GM18507 (cell line): Measurements from ENCODE around the gene WSCD1.

Source experiments
- DNase-seq: peaks from one replicate; pipeline ENCODE4 v3.0.0; 2011; ENCODE audit warnings: low read depth; ENCODE audit not compliant: insufficient read length; ENCODE audit errors: extremely low spot score
- FAIRE-seq: peaks from 2 replicates; lab custom pipeline; 2011; peaks lifted over from hg19 to GRCh38; lab: Jason Lieb, UNC

WSCD1 gene

GRCh38 chr17:6139447-6139832, 69.3 kb downstream of the WSCD1 start:
- DNase-seq (no peak), FAIRE-seq (no peak)

- no peak for FAIRE-seq
- no peak for DNase-seq
Measured at GRCh38 chr17:6140188-6140587, 70.0 kb downstream of the WSCD1 start.

- DNase-seq (no peak), FAIRE-seq (no peak)
Measured at GRCh38 chr17:6140728-6141330, 70.7 kb downstream of the WSCD1 start.

- DNase-seq (no peak), FAIRE-seq (no peak)
Measured at GRCh38 chr17:6142701-6143100, 72.5 kb downstream of the WSCD1 start.

GRCh38 chr17:6145946-6146345, 75.8 kb downstream of the WSCD1 start:
- FAIRE-seq = no peak
- no peak for DNase-seq

- no peak for FAIRE-seq
- no peak for DNase-seq
Measured at GRCh38 chr17:6147042-6147441, 76.9 kb downstream of the WSCD1 start.

- DNase-seq (no peak), FAIRE-seq (no peak)
Measured at GRCh38 chr17:6153375-6153774, 83.2 kb downstream of the WSCD1 start.

- FAIRE-seq = no peak
- no peak for DNase-seq
Measured at GRCh38 chr17:6157716-6158115, 87.5 kb downstream of the WSCD1 start.

- no peak for DNase-seq
- no peak for FAIRE-seq
Measured at GRCh38 chr17:6159541-6160231, 89.5 kb downstream of the WSCD1 start.

- DNase-seq (no peak), FAIRE-seq (no peak)
Measured at GRCh38 chr17:6160232-6160555, 90.0 kb downstream of the WSCD1 start.

GRCh38 chr17:6160911-6161855, 91.0 kb downstream of the WSCD1 start:
- FAIRE-seq (no peak), DNase-seq (no peak)

- no peak for FAIRE-seq
- no peak for DNase-seq
Measured at GRCh38 chr17:6162216-6162615, 92.0 kb downstream of the WSCD1 start.

- DNase-seq = no peak
- no peak for FAIRE-seq
Measured at GRCh38 chr17:6162892-6163291, 92.7 kb downstream of the WSCD1 start.

- no peak for DNase-seq
- FAIRE-seq = no peak
Measured at GRCh38 chr17:6163612-6164333, 93.6 kb downstream of the WSCD1 start.

GRCh38 chr17:6164996-6165395, 94.8 kb downstream of the WSCD1 start:
- DNase-seq (no peak), FAIRE-seq (no peak)

- FAIRE-seq = no peak
- DNase-seq = no peak
Measured at GRCh38 chr17:6165806-6166205, 95.6 kb downstream of the WSCD1 start.

- no peak for DNase-seq
- no peak for FAIRE-seq
Measured at GRCh38 chr17:6166492-6167179, 96.5 kb downstream of the WSCD1 start.

GRCh38 chr17:6168296-6168695, 98.1 kb downstream of the WSCD1 start:
- no peak for DNase-seq
- no peak for FAIRE-seq

GRCh38 chr17:6170349-6170748, 100.2 kb downstream of the WSCD1 start:
- FAIRE-seq (no peak), DNase-seq (no peak)
